Renal cortex interstitium (tissue), 11 donors: Measurements from ENCODE around the gene INHBC. TPM values are rescaled to one million over a fixed set of nuclear protein-coding genes. Genes with fewer than 3 reads are reported as not detected.
"Not testable (repeated sequence)": the region's sequence is repeated elsewhere in the genome, so short reads cannot be mapped to it uniquely, and the experiment has no call there.

Experiments
- DNase-seq, 11 donors: peaks; one replicate each; pipeline ENCODE4 v3.0.0-alpha.2; 2013; ENCODE audit warnings: low read depth in 9 of 11, low spot score in 4 of 11; ENCODE audit errors: extremely low read depth in 1 of 11
- polyA plus RNA-seq, 3 donors: library from polyadenylated mRNA; unstranded; fragments of 120-200 nt; gene quantifications; one replicate each; pipeline ENCODE4 v1.2.1, GENCODE V29; 2013; ENCODE audit not compliant: insufficient read length in 3 of 3

INHBC gene
- polyA plus RNA-seq, 3 donors: 0.25 to 0.33 (median 0.32) TPM

DNA sequence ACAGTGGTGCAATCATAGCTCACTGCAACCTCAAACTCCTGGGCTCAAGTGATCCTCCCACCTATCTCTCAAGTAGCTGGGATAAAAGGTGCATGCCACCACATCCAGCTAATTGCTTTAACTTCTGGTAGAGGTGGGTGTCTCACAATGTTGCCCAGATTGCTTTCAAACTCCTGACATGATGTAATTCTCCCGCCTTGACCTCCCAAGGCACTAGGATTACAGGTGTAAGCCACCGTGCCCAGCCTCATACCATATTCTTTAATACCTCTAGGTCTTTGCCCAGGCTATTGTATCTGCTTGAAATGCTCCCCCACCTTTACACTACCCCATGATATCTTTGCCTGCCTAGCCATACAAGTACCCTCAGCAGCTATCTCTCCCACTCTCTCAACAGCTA, 15.1 kb upstream of the INHBC start:
- no peak for DNase-seq

DNA sequence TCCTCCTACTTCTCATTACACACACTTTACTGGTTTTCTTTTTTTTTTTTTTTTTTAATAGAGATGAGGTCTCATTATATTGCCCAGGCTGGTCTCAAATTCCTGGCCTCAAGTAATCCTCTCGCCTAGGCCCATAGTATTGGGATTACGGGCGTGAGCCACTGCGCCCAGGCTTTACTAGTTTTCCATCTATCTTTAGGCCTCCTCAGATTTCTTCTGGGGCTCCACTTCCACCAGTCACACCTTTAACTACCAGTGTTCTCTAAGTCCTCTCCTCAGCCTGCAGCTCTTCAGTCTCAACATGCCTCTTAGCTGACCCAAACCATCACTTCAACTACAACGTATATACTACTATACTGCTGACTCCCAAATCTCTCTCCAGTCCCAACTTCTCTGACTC, 14.1 kb upstream of the INHBC start:
- DNase-seq: no peak

DNA sequence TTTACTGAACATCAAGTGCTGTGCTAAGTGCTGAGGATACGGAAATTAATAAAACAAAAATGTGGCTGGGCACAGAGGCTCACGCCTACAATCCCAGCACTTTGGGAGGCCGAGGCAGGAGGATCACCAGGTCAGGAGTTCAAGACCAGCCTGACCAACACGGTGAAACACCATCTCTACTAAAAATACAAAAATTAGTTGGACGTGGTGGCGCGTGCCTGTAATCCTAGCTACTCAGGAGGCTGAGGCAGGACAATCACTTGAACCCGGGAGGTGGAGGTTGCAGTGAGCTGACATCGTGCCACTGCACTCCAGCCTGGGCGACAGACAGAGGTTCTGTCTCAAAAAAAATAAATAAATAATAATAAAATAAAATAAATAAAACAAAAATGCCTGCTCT, 7.6 kb upstream of the INHBC start:
- not testable (repeated sequence) for DNase-seq

GRCh38 chr12:57428965-57429364, 5.6 kb upstream of the INHBC start:
- no peak for DNase-seq

- no peak for DNase-seq
These were observed 5.0 kb upstream of the INHBC start for GRCh38 chr12:57429473-57430111.

GRCh38 chr12:57430112-57430930, 4.3 kb upstream of the INHBC start:
- peak in 3 of 11 donors; percentile 18 to 28 (median 23) for DNase-seq

- DNase-seq: peak; percentile 85 to 94 (median 90)
These were observed 3.5 kb upstream of the INHBC start, which contains the start of gene R3HDM2 for GRCh38 chr12:57430931-57431566. Gene R3HDM2 (minus strand): TSS chr12:57431043. CDS start chr12:57310428, 120,615 bp downstream.

DNA sequence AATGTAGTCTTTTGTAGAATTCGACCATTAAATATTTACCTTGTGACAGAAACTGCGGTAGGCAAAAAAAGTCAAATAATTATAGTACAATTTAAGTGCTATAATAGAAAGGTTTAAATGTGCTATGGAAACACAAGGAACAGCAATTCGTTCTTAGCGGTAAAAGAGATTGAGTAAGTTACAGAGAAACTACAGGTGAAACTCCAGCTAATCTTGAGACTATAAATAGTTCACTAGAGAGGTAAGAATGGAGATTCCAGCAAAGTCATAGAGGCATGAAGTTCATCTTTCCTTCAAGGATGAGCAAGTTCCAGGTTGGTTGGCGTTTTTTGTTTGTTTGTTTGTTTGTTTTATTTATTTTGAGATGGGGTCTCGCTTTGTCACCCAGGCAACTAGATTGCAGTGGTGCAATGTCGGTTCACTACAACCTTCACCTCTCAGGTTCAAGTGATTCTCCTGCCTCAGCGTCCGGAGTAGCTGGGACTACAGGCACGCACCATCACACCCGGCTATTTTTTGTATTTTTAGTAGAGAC, 2.9 kb upstream of the INHBC start:
- DNase-seq: no peak

- no peak for DNase-seq
These were observed 1.2 kb upstream of the INHBC start for GRCh38 chr12:57433370-57433769.

DNA sequence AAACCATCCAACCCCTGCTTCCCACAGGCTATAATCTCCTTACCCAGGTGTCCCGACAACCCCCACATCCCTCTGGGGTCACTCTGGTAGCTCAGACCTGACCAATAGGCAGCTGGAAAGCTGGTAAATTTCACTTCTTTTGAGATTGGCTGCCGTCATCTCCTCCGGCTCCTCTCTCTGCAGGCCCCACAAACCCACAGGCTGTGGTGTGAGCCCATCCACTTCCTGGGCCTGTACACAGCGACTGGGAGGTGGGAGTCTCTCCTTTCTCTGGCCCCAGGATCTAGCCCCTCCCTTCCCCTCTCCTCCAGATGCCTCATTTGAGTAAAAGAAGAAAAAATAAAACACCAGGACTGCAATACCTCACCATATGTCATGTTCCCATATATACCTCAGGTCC, 709 bp downstream of the INHBC start:
- no peak for DNase-seq

DNA sequence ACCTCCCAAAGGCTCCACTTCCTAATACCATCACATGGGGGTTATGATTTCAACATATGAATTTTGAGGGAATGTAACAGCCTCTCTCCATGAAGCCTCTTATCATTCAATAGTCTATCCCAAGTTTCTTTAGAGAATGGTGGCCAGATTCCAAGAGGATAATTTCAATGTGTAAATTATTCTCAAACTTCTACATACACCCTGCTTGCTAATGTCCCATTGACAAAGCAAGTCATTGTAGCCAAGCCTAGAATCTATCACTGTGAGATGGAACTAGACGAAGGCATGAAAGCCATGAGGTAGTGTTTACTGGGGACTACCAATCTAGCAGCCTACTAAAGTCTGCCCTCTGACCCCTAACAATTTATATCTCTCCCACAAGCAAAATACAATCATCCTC, 3.8 kb downstream of the INHBC start:
- DNase-seq: no peak

- no peak for DNase-seq
These were observed 5.2 kb downstream of the INHBC start for GRCh38 chr12:57439762-57440266.

DNA sequence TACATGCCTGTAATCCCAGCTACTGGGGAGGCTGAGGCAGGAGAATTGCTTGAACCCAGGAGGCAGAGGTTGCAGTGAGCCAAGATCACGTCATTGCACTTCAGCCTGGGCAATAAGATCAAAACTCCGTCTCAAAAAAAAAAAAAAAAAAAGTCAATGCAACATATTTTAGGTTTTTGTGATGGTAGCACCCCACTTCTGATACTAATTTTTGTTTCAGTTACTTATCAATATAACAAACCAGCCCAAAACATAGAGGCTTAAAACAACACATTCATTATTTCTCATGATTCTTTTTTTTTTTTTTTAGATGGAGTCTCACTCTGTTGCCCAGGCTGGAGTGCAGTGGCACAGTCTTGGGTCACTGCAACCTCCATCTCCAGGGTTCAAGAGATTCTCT, 6.8 kb downstream of the INHBC start:
- not testable (repeated sequence) for DNase-seq

DNA sequence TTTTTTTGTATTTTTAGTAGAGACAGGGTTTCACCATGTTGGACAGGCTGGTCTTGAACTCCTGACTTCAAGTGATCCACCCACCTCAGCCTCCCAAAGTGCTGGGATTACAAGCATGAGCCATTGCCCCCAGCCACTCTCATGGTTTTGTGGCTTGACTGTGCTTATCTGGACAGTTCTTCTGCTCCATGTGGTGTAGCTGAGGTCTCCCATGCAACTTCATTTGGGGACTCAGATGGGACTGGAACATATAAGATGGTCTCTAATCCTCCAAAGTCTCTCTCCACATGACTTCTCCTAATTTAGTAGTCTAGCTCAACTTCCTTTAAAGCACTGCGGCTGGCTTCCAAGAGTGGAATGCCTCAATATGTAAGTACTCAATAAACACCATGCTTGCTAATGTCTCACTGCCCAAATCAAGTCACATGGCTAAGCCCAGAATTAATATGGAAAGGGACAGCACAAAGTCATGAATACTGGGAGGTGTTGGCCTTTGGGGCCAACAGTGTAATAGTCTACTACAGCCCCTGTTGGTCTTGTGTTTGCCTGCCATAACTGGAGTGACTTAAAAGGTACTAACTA, 7.4 kb downstream of the INHBC start:
- DNase-seq: no peak

DNA sequence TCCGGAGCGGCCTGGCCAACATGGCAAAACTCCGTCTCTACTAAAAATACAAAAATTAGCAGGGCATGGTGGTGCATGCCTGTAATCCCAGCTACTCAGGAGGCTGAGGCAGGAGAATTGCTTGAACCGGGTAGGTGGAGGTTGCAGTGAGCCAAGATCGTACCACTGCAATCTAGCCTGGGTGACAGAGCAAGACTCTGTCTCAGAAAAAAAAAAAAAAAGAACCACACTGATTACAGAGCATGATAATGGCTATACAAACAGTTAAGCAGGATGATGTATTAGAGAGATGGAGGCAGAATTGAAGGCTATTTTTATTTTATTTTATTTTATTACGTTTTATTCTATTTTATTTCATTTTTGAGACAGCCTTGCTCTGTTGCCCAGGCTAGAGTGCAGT, 9.8 kb downstream of the INHBC start:
- DNase-seq: not testable (repeated sequence)

DNA sequence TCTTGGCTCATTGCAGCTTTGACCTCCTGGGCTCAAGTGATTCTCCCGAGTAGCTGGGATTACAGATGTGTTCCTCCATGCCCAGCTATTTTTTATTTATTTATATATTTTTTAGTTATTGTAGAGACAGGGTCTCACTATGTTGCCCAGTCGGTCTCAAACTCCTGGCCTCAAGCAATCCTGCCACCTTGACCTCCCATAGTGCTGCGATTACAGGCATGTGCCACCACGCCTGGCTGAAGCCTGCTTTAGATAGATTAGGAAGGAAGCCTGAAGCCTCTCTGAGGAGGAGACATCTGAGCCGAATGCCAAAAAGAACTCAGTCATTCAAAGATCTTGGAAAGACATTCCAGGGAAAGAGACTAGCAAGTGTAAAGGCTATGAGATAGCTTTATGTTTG, 10.2 kb downstream of the INHBC start:
- DNase-seq: no peak

- no peak for DNase-seq
These were observed 11.8 kb downstream of the INHBC start for GRCh38 chr12:57446292-57446960.

DNA sequence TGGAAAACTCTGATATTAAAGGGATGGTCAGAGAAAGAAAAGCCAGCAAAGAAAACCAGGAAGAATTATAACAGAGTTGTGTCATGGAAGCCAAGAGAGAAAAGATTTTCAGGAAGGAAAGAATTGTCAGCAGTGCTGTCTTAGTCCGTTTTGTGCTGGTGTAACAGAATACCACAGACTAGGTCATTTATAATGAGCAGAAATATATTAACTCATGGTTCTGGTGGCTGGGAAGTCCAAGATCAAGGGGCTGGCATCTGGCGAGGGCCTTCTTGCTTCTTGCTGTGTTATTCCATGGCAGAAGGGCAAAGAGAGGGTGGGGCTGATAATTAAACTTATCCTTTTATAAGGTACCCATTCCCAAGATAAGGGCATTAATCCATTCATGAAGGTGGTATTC, 14.1 kb downstream of the INHBC start:
- DNase-seq: no peak

DNA sequence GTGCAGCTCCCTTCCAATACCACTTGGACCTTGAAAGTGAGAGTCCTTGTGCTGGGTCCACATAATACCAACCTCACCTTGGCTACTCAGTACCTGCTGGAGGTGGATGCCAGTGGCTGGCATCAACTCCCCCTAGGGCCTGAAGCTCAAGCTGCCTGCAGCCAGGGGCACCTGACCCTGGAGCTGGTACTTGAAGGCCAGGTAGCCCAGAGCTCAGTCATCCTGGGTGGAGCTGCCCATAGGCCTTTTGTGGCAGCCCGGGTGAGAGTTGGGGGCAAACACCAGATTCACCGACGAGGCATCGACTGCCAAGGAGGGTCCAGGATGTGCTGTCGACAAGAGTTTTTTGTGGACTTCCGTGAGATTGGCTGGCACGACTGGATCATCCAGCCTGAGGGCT, 14.8 kb downstream of the INHBC start:
- no peak for DNase-seq
